Hepatocyte (in vitro differentiated cells): ENCODE measurements around the gene TBX15. TPM values are rescaled to one million over a fixed set of nuclear protein-coding genes. Genes with fewer than 3 reads are reported as not detected.

Source experiments
- DNase-seq: peaks from one replicate; pipeline ENCODE4 v3.0.0-alpha.2; 2016; ENCODE audit warnings: low spot score
- H2AFZ ChIP-seq: fragments of 200-600 bp; sonication (generic); 2 replicates; pipeline ENCODE4 v1.6.0; 2016; ENCODE audit warnings: antibody characterized with exemption, mild to moderate bottlenecking
- H3K27ac ChIP-seq: fragments of 200-600 bp; sonication (generic); 2 replicates; pipeline ENCODE4 v1.5.1; 2016; ENCODE audit warnings: mild to moderate bottlenecking
- H3K27me3 ChIP-seq: fragments of 200-600 bp; sonication (generic); 2 replicates; pipeline ENCODE4 v1.6.1; 2016
- H3K36me3 ChIP-seq: fragments of 200-600 bp; sonication (generic); replicated peaks from 2 replicates; pipeline ENCODE4 v1.5.1; 2016; ENCODE audit warnings: low read depth; ENCODE audit not compliant: insufficient read depth
- H3K4me1 ChIP-seq: fragments of 200-600 bp; sonication (generic); 2 replicates; pipeline ENCODE4 v1.5.1; 2016; ENCODE audit warnings: mild to moderate bottlenecking, moderate library complexity; ENCODE audit not compliant: insufficient read depth
- H3K4me2 ChIP-seq: fragments of 200-600 bp; sonication (generic); 2 replicates; pipeline ENCODE4 v1.6.0; 2016
- H3K4me3 ChIP-seq: fragments of 200-600 bp; sonication (generic); 2 replicates; pipeline ENCODE4 v1.5.1; 2016; ENCODE audit warnings: mild to moderate bottlenecking
- H3K79me2 ChIP-seq: fragments of 200-600 bp; sonication (generic); 2 replicates; pipeline ENCODE4 v1.6.0; 2017; ENCODE audit warnings: mild to moderate bottlenecking
- H3K9me2 ChIP-seq: fragments of 200-600 bp; sonication (generic); replicated peaks from 2 replicates; pipeline ENCODE4 v1.6.0; 2017; ENCODE audit warnings: mild to moderate bottlenecking; ENCODE audit not compliant: insufficient read depth
- H3K9me3 ChIP-seq: fragments of 200-600 bp; sonication (generic); 2 replicates; pipeline ENCODE4 v1.5.1; 2016; ENCODE audit warnings: low read depth, mild to moderate bottlenecking
- H4K20me1 ChIP-seq: fragments of 200-600 bp; sonication (generic); 2 replicates; pipeline ENCODE4 v1.6.0; 2016; ENCODE audit warnings: mild to moderate bottlenecking; ENCODE audit not compliant: insufficient read depth, poor library complexity, severe bottlenecking
- CTCF ChIP-seq: fragments of 200-600 bp; sonication (generic); IDR thresholded peaks from 2 replicates; pipeline ENCODE4 v1.5.1; 2016; ENCODE audit warnings: antibody characterized with exemption, mild to moderate bottlenecking; ENCODE audit not compliant: poor library complexity
- EZH2 ChIP-seq: fragments of 200-600 bp; sonication (generic); IDR thresholded peaks from 2 replicates; pipeline ENCODE4 v1.6.1; 2016; ENCODE audit warnings: antibody characterized with exemption, mild to moderate bottlenecking, borderline replicate concordance
- EZH2phosphoT487 ChIP-seq: fragments of 200-600 bp; sonication (generic); IDR thresholded peaks from one replicate; pipeline ENCODE4 v1.6.1; 2018; ENCODE audit warnings: antibody characterized with exemption, mild to moderate bottlenecking, low read depth, moderate library complexity; ENCODE audit not compliant: unreplicated experiment, severe bottlenecking
- WGBS: methylation state at CpG from one replicate; pipeline ENCODE4 v1.1.6; 2016; ENCODE audit warnings: low lambda C conversion rate; ENCODE audit errors: missing lambda C conversion rate; 5-methylcytosine and 5-hydroxymethylcytosine counted together
- polyA plus RNA-seq: library from polyadenylated mRNA; unstranded; fragments of >200 nt; fragmentation: Nextera tagmentation; extraction: Ambion mirVana; gene quantifications from 2 replicates; pipeline ENCODE4 v1.2.1, GENCODE V29; 2016
- total RNA-seq: library from RNA; depleted of rRNA; stranded (reverse); fragments of >200 nt; gene quantifications from 2 replicates; pipeline ENCODE4 v1.2.3, GENCODE V29; 2014

Gene TBX15
- total and polyA plus RNA-seq, 2 experiments from 2014 or later, result 1.6 to 3.8 TPM

DNA sequence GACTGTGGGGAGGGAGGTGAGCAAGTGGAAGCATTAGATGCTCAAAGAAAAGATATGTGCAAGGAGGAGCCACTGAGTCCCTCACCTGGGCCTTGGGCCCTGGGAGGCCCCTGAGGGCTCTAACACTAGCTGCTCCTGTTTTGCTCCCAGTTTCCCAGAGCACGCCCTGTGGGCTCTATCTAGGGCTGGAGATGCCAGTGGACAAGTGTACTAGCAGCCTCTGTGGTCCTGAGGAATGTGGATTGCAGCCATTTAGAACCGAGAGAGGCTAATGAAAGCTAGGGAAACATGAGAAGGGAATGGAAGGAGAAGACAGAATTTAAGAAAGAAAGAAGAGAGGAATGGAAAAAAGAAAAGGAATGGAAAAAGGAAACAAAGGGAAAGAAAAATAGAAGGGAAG is 10.0 kb upstream of the TBX15 start:
- peaks cover 87% of the 10 kb centered on the region for H3K27me3 ChIP-seq

GRCh38 chr1:118997225-118997624 is 9.1 kb upstream of the TBX15 start:
- peaks cover 87% of the 10 kb centered on the region for H3K27me3 ChIP-seq
- peaks cover 12% of the 10 kb centered on the region for H3K4me1 ChIP-seq
- H4K20me1 ChIP-seq, result no peaks in the 10 kb centered on the region
- H3K36me3 ChIP-seq, result no peaks in the 10 kb centered on the region
- WGBS, result 75% methylated on average over 7 of the region's 7 CpGs
- no peak for DNase-seq
- H3K9me2 ChIP-seq, result no peaks in the 10 kb centered on the region
- H3K9me3 ChIP-seq, result no peaks in the 10 kb centered on the region
- H3K4me2 ChIP-seq, result no peak overlapping the region
- TF ChIP-seq EZH2phosphoT487 (no peak), EZH2 (no peak)
- no peak overlapping the region for H3K4me3 ChIP-seq
- H2AFZ ChIP-seq, result no peak overlapping the region
- no peaks in the 10 kb centered on the region for H3K79me2 ChIP-seq
- H3K27ac ChIP-seq, result no peak overlapping the region

More for the DNA sequence above, 10.0 kb upstream of the TBX15 start:
- no peaks in the 10 kb centered on the region for H3K9me3 ChIP-seq
- no peak for DNase-seq
- H3K4me3 ChIP-seq, result no peak overlapping the region
- no peak overlapping the region for H2AFZ ChIP-seq
- no peak overlapping the region for H3K27ac ChIP-seq
- no peaks in the 10 kb centered on the region for H3K36me3 ChIP-seq
- TF ChIP-seq EZH2phosphoT487 (no peak), EZH2 (no peak), CTCF (no peak)
- H3K9me2 ChIP-seq, result no peaks in the 10 kb centered on the region
- no peaks in the 10 kb centered on the region for H3K79me2 ChIP-seq
- no peaks in the 10 kb centered on the region for H4K20me1 ChIP-seq
- WGBS, result 60% methylated on average over 2 of the region's 2 CpGs
- no peak overlapping the region for H3K4me2 ChIP-seq
- H3K4me1 ChIP-seq, result peaks cover 12% of the 10 kb centered on the region

DNA sequence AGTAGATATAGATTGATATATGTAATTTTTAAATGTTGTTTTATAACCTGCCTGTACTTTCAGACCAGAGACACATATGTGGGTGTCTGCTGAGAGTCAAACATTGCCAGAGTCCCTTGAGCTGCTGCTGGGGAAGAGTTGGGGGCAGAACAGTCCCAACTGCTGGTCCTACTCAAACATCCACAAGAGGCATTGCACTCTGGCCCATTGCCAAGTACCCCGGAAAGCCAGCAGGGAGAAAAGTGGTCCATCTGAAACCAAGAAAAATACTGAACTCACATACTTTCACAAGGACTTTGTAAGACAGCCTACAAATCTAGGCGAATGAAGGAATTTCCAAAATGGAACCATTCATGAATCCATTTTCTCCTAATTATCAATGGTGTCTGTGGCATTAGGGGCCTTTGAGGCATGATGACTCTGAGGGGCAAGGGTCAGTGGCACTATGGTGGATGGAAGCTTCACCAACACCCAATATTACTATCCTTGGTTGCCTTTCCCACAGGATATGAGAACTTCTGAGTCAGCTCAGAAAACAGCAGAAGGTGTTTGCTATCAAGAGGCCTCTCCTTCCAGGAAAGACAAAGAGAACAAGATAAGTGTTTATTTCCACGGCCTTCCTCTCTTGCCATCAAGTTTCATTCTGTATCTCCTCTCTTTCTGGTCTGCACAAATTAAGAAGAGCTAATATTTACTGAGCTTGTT is 7.3 kb upstream of the TBX15 start:
- H3K4me2 ChIP-seq, result no peak overlapping the region
- no peak overlapping the region for H2AFZ ChIP-seq
- H4K20me1 ChIP-seq, result no peaks in the 10 kb centered on the region
- no peak for DNase-seq
- no peaks in the 10 kb centered on the region for H3K9me3 ChIP-seq
- H3K9me2 ChIP-seq, result no peaks in the 10 kb centered on the region
- H3K27me3 ChIP-seq, result peaks cover 90% of the 10 kb centered on the region
- 73% methylated on average over 3 of the region's 3 CpGs for WGBS
- no peak overlapping the region for H3K4me3 ChIP-seq
- no peak for TF ChIP-seq EZH2phosphoT487
- peaks cover 9% of the 10 kb centered on the region for H3K4me1 ChIP-seq
- no peaks in the 10 kb centered on the region for H3K79me2 ChIP-seq
- no peaks in the 10 kb centered on the region for H3K36me3 ChIP-seq
- no peak overlapping the region for H3K27ac ChIP-seq

GRCh38 chr1:118993700-118994026 is 5.5 kb upstream of the TBX15 start:
- Histone ChIP-seq H3K79me2 (no peaks in the 10 kb centered on the region), H4K20me1 (no peaks in the 10 kb centered on the region), H3K4me1 (peaks cover 4% of the 10 kb centered on the region), H3K27ac (no peak overlapping the region), H3K27me3 (peaks cover 90% of the 10 kb centered on the region), H2AFZ (no peak overlapping the region), H3K4me2 (no peak overlapping the region), H3K4me3 (no peak overlapping the region), H3K9me2 (no peaks in the 10 kb centered on the region), H3K36me3 (no peaks in the 10 kb centered on the region), H3K9me3 (no peaks in the 10 kb centered on the region)
- no peak for DNase-seq
- TF ChIP-seq EZH2phosphoT487, result no peak
- TF ChIP-seq EZH2, result peak; percentile 40
- 56% methylated on average over 9 of the region's 9 CpGs for WGBS

DNA sequence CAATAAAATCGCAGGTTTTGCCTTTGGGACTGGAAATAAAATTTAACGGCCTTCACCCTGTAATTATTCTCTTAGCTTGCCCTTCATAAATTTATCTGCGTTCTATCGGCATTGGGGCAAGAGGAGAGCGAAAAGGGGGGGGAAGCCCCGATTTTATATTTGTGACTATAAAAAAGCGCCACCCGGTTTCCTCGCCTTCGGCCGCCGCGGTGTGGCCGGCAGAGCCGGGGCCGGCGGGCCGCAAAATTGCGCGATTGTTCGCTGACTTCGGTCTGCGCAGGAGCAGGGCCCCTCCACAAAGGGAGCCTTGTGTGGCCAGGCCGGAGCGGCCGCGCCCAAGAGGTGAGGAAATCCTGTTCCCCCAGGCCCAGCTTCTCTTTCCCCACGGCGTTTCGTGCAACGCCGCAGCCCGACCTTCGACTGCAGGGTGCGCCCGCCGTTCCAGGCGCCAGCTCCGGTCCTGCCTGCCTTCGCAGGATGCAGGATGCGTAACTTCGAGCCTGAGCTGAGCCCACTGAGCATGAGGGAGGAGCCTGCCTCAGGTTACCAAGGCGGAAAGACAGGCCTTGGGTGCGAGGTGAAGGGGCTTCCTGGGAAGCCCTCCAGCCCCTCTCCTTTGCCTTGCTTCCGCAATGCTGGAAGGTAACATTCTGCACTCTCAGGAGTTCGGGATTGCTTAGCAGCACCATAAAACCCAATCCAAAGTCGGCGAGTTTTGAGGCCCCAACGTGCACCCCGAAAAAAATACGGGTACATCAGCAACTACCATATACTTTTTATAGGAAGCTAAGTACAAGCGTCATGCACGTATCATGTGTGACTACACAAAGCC is 4.9 kb upstream of the TBX15 start:
- Histone ChIP-seq H3K27ac (no peak overlapping the region), H3K4me3 (no peak overlapping the region), H3K4me2 (peak overlapping the region; percentile 59), H3K9me2 (no peaks in the 10 kb centered on the region), H3K4me1 (peaks cover 4% of the 10 kb centered on the region), H3K9me3 (no peaks in the 10 kb centered on the region), H3K36me3 (no peaks in the 10 kb centered on the region), H3K79me2 (no peaks in the 10 kb centered on the region), H3K27me3 (peaks cover 90% of the 10 kb centered on the region), H2AFZ (no peak overlapping the region), H4K20me1 (no peaks in the 10 kb centered on the region)
- DNase-seq, result no peak
- TF ChIP-seq CTCF (no peak), EZH2 (peak; percentile 58), EZH2phosphoT487 (no peak)
- 42% methylated on average over 51 of the region's 53 CpGs for WGBS
